A549 treated with RU486 at 1 μM for 4 hours (cell line): ENCODE measurements around the gene ZNF200. TPM values are rescaled to one million over a fixed set of nuclear protein-coding genes. Genes with fewer than 3 reads are reported as not detected.

Experiments used
- total RNA-seq: library from RNA; stranded (reverse); fragments of 200-300 nt; extraction: Qiagen RNA extraction; gene quantifications from 5 replicates; pipeline ENCODE4 v1.2.3, GENCODE V29; 2022; ENCODE audit warnings: low read depth

The ZNF200 gene
- total RNA-seq = 7.5 to 9.6 TPM (median 8.9 TPM) in 5 replicates

GRCh38 chr16:3234857-3235561 lies at the start of gene ZNF200:
ZNF200 (minus strand) TSS chr16:3235158; CDS start chr16:3233755, 1,403 bp downstream.

GRCh38 chr16:3282730-3283542 lies 48.0 kb upstream of the ZNF200 start, which contains the start of gene ZNF263:
ZNF263 (plus strand) TSS chr16:3283491; CDS start chr16:3283819, 328 bp downstream.

GRCh38 chr16:3256146-3256865 lies 21.3 kb upstream of the ZNF200 start, which contains the start of gene MEFV:
MEFV (minus strand) TSS chr16:3256633; CDS start chr16:3256587, 46 bp downstream.

GRCh38 chr16:3187798-3188674 lies 46.9 kb downstream of the ZNF200 start, which contains the start of gene OR1F1:
OR1F1 (plus strand) TSS chr16:3188204.

Other genes starting within 250 kb of the ZNF200 start
- gene CLDN9, start 222.2 kb downstream of the ZNF200 start, total RNA-seq = 0.30 to 0.55 TPM (median 0.50 TPM) in 5 replicates
- 0.19 to 0.74 TPM (median 0.34 TPM) in 5 replicates for gene CLDN6, start 217.0 kb downstream of the ZNF200 start, total RNA-seq
- gene TNFRSF12A, start 214.8 kb downstream of the ZNF200 start, total RNA-seq = 477 to 677 TPM (median 627 TPM) in 5 replicates
- gene HCFC1R1, start 211.2 kb downstream of the ZNF200 start, total RNA-seq = 216 to 280 TPM (median 222 TPM) in 5 replicates
- 21.6 to 33.9 TPM (median 32.7 TPM) in 5 replicates for gene THOC6, start 211.1 kb downstream of the ZNF200 start, total RNA-seq
- gene BICDL2, start 198.2 kb downstream of the ZNF200 start, total RNA-seq = not detected in 5 replicates
- gene MMP25, start 188.6 kb downstream of the ZNF200 start, total RNA-seq = 0.49 to 1.0 TPM (median 0.79 TPM) in 5 replicates
- gene IL32, start 169.5 kb downstream of the ZNF200 start, total RNA-seq = 23.0 to 38.0 TPM (median 28.2 TPM) in 5 replicates
- not detected in 5 replicates for gene ZSCAN10, start 135.9 kb downstream of the ZNF200 start, total RNA-seq
- gene ZNF205, start 122.6 kb downstream of the ZNF200 start, total RNA-seq = 9.2 to 14.3 TPM (median 13.2 TPM) in 5 replicates
- gene ZNF213, start 100.1 kb downstream of the ZNF200 start, total RNA-seq = 7.7 to 13.2 TPM (median 10.8 TPM) in 5 replicates
- 0.23 to 0.48 TPM (median 0.29 TPM) in 5 replicates for gene OR1F1, start 47.0 kb downstream of the ZNF200 start, total RNA-seq
- gene MEFV, start 21.5 kb upstream of the ZNF200 start, total RNA-seq = not detected in 5 replicates
- gene ZNF263, start 48.3 kb upstream of the ZNF200 start, total RNA-seq = 35.1 to 41.4 TPM (median 40.8 TPM) in 5 replicates
- 0.47 to 1.5 TPM (median 1.3 TPM) in 5 replicates for gene TIGD7, start 70.3 kb upstream of the ZNF200 start, total RNA-seq
- 10.0 to 11.5 TPM (median 10.7 TPM) in 5 replicates for gene ZNF75A, start 70.3 kb upstream of the ZNF200 start, total RNA-seq
- gene OR2C1, start 120.7 kb upstream of the ZNF200 start, total RNA-seq = not detected in 5 replicates
- gene ZSCAN32, start 165.8 kb upstream of the ZNF200 start, total RNA-seq = 12.4 to 17.7 TPM (median 14.6 TPM) in 5 replicates
- gene ZNF174, start 166.1 kb upstream of the ZNF200 start, total RNA-seq = 13.4 to 15.0 TPM (median 14.2 TPM) in 5 replicates
- 0.71 to 1.3 TPM (median 1.0 TPM) in 5 replicates for gene ZNF597, start 208.3 kb upstream of the ZNF200 start, total RNA-seq
- 47.2 to 55.4 TPM (median 51.0 TPM) in 5 replicates for gene NAA60, start 208.5 kb upstream of the ZNF200 start, total RNA-seq